Endothelial cell of umbilical vein (primary cell): Measurements from ENCODE around the gene GTF3C1. TPM values are rescaled to one million over a fixed set of nuclear protein-coding genes. Genes with fewer than 3 reads are reported as not detected.

Experiments used
- BruUV-seq: library from RNA; stranded (reverse); fragments of 400-500 nt; replicated peaks from 2 replicates; lab custom pipeline; 2021; lab: Mats Ljungman, UMichigan
- CTCF ChIA-PET: fragments of 300-600, 350-600 bp; sonication (Branson Sonifier 250); formaldehyde crosslinking; loops from one replicate; lab custom pipeline; 2021; ENCODE audit warnings: antibody characterized with exemption, inconsistent platforms; lab: Charles Lee
- POLR2A ChIA-PET: fragments of 300-600, 350-600 bp; sonication (Branson Sonifier 250); formaldehyde crosslinking; loops from one replicate; lab custom pipeline; 2021; ENCODE audit warnings: antibody characterized with exemption, inconsistent platforms; lab: Charles Lee
- DNase-seq: peaks from one replicate; pipeline ENCODE4 v3.0.0-alpha.2; 2011; ENCODE audit warnings: low read depth, low spot score
- FAIRE-seq: peaks from 2 replicates; lab custom pipeline; 2011; peaks lifted over from hg19 to GRCh38; lab: Jason Lieb, UNC
- H2AFZ ChIP-seq: 2 replicates; pipeline ENCODE4 v1.6.0; 2012; ENCODE audit warnings: low read depth, low read length, control low read depth, inconsistent platforms
- H3K27ac ChIP-seq: 2 replicates; pipeline ENCODE4 v1.5.1; 2011; ENCODE audit warnings: low read depth, mild to moderate bottlenecking, control low read depth, low read length, moderate library complexity; ENCODE audit not compliant: insufficient read depth
- H3K27me3 ChIP-seq, 2 experiments: 2 replicates each; pipeline versions ENCODE4 v1.6.0 to v1.6.1; 2011; ENCODE audit warnings: low read length in 2 of 2, mixed read lengths in 1 of 2; ENCODE audit not compliant: control insufficient read depth in 2 of 2, insufficient read depth in 2 of 2
- H3K36me3 ChIP-seq, 2 experiments: 2 replicates in 1 of 2; 3 replicates in 1 of 2; pipeline ENCODE4 v1.5.1; 2011; ENCODE audit warnings: low read length in 2 of 2, mild to moderate bottlenecking in 1 of 2, moderate library complexity in 1 of 2; ENCODE audit not compliant: control insufficient read depth in 2 of 2, insufficient read depth in 2 of 2; ENCODE audit errors: extremely low read depth in 1 of 2
- H3K4me1 ChIP-seq: 3 replicates; pipeline ENCODE4 v1.5.1; 2011; ENCODE audit warnings: mild to moderate bottlenecking, low read length; ENCODE audit not compliant: control insufficient read depth, insufficient read depth; ENCODE audit errors: extremely low read depth
- H3K4me2 ChIP-seq: 2 replicates; pipeline ENCODE4 v1.6.1; 2011; ENCODE audit warnings: low read length, control low read depth, mixed read lengths; ENCODE audit not compliant: insufficient read depth
- H3K4me3 ChIP-seq, 3 experiments: fragments of 200-600 bp in 1 of 3; sonication (generic), shearing (Covaris generic) in 1 of 3; replicated peaks in 1 of 3; 2 replicates each; pipeline ENCODE4 v1.5.1; 2011 to 2016; ENCODE audit warnings: control low read depth in 3 of 3, low read length in 3 of 3, mild to moderate bottlenecking in 2 of 3, inconsistent platforms in 1 of 3, low read depth in 1 of 3, moderate library complexity in 1 of 3; ENCODE audit not compliant: insufficient read depth in 1 of 3
- H3K79me2 ChIP-seq: 2 replicates; pipeline ENCODE4 v1.6.0; 2012; ENCODE audit warnings: low read length, inconsistent platforms; ENCODE audit not compliant: control insufficient read depth, insufficient read depth
- H3K9ac ChIP-seq: replicated peaks from 2 replicates; pipeline ENCODE3; 2011; ENCODE audit warnings: low read length, control low read depth; ENCODE audit not compliant: insufficient read depth; ENCODE audit errors: extremely low read depth
- H3K9me1 ChIP-seq: replicated peaks from 3 replicates; pipeline ENCODE4 v1.6.0; 2011; ENCODE audit warnings: mild to moderate bottlenecking, low read length; ENCODE audit not compliant: control insufficient read depth, insufficient read depth; ENCODE audit errors: extremely low read depth
- H3K9me3 ChIP-seq: replicated peaks from 2 replicates; pipeline ENCODE4 v1.5.1; 2012; ENCODE audit warnings: low read length, inconsistent platforms; ENCODE audit not compliant: control insufficient read depth, insufficient read depth
- H4K20me1 ChIP-seq: replicated peaks from 2 replicates; pipeline ENCODE3; 2011; ENCODE audit warnings: mild to moderate bottlenecking, low read length; ENCODE audit not compliant: control insufficient read depth, insufficient read depth; ENCODE audit errors: extremely low read depth
- EZH2 ChIP-seq: IDR thresholded peaks from 2 replicates; pipeline ENCODE4 v1.6.1; 2012; ENCODE audit warnings: borderline replicate concordance, low read depth, mild to moderate bottlenecking, moderate library complexity, low read length, inconsistent platforms; ENCODE audit not compliant: severe bottlenecking
- FOS ChIP-seq: IDR thresholded peaks from 2 replicates; pipeline ENCODE4 v1.6.1; 2011; ENCODE audit warnings: mild to moderate bottlenecking, low read length, moderate library complexity, borderline replicate concordance; ENCODE audit not compliant: insufficient read depth
- GATA2 ChIP-seq: IDR thresholded peaks from 2 replicates; pipeline ENCODE4 v1.7.0; 2011; ENCODE audit warnings: low read depth, mild to moderate bottlenecking, moderate library complexity, mixed read lengths, low read length; ENCODE audit not compliant: insufficient read length, insufficient read depth
- JUN ChIP-seq: IDR thresholded peaks from 2 replicates; pipeline ENCODE4 v1.6.1; 2011; ENCODE audit warnings: borderline replicate concordance, low read depth; ENCODE audit not compliant: insufficient read length, insufficient read depth
- MYC ChIP-seq: IDR thresholded peaks from one replicate; pipeline ENCODE4 v1.6.1; 2011; ENCODE audit warnings: mild to moderate bottlenecking, low read depth, low read length
- POLR2A ChIP-seq: IDR thresholded peaks from 2 replicates; pipeline ENCODE4 v1.6.1; 2012; ENCODE audit warnings: low read depth, mild to moderate bottlenecking, control low read depth, low read length
- POLR2AphosphoS5 ChIP-seq: IDR thresholded peaks from 2 replicates; pipeline ENCODE4 v1.6.1; 2012; ENCODE audit warnings: low read depth, mild to moderate bottlenecking, control low read depth, low read length, moderate library complexity; ENCODE audit not compliant: insufficient read depth
- dilution Hi-C: fragments of 300-500 bp; cut with MboI; formaldehyde crosslinking; loops from one replicate; pipeline ENCODE4 v1.15.0; 2019; ENCODE audit warnings: low sequenced_read_pairs; ENCODE audit not compliant: extremely low pct_ligation_motif_present
- intact Hi-C: fragments of 100-400 bp; cut with micrococcal nuclease; formaldehyde crosslinking; loops from one replicate; pipeline ENCODE4 v1.10.0; 2022
- polyA plus RNA-seq, 4 experiments: library from polyadenylated mRNA; depleted of rRNA in 3 of 4; stranded (reverse) in 3 of 4; unstranded in 1 of 4; fragments of >200 nt; gene quantifications; 2 replicates each; pipeline versions ENCODE4 v1.2.1 to v1.2.3, GENCODE V29; 2011 to 2012; ENCODE audit warnings: missing spikeins in 1 of 4
- total RNA-seq: library from RNA; stranded (reverse); gene quantifications from 2 replicates; pipeline ENCODE4 v1.2.3, GENCODE V29; 2021
- TF ChIP-seq, protein P1 (sequence below): IDR thresholded peaks from 2 replicates; pipeline ENCODE4 v1.6.1; 2011; ENCODE audit not compliant: insufficient read depth, insufficient read length
- TF ChIP-seq, protein P2 (sequence below), 2 donors: IDR thresholded peaks; 1 replicate in 1 of 2; 2 replicates in 1 of 2; pipeline ENCODE4 v1.5.1; 2011; ENCODE audit warnings: low read length in 2 of 2, mild to moderate bottlenecking in 2 of 2, moderate library complexity in 2 of 2, control low read depth in 1 of 2, inconsistent platforms in 1 of 2, low read depth in 1 of 2; ENCODE audit not compliant: insufficient read depth in 1 of 2; ENCODE audit errors: extremely low read depth in 1 of 2

GTF3C1 gene
- total and polyA plus RNA-seq, 2 donors (not counting 3 experiments of a cell fraction or from before 2014, with no cell fraction given) = 58.1 to 86.1 TPM

DNA sequence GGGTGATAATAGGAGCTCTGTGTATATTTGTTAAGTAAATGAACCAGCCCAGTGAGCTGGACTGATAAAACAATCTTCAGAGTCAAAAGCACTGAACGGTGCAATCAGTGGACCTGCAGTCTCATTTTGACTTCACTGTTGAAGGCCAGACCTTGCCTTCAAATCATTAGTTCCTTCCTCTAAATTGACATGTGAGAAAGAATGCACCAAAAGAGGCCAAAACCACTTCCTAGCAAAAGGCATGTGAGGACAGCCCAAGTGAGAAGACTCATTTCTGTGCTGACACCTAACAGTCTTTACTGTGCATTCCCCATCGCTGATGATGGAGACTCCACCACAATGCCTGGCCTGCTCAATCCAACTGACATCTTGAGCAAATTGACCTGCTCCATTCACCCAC lies 10.6 kb downstream of the GTF3C1 start:
- no peak overlapping the region for H2AFZ ChIP-seq
- H3K4me1 ChIP-seq = peaks cover 2% of the 10 kb centered on the region
- CTCF ChIA-PET = interaction anchor here (1.5 kb wide), 1 partner anchor 8 kb away, joined by 3 read pairs; no protein-coding TSS in a partner anchor
- H3K9ac ChIP-seq = no peak overlapping the region
- intact Hi-C loops (no loop called here), dilution Hi-C loops (no loop called here)
- H3K9me1 ChIP-seq = no peaks in the 10 kb centered on the region
- H3K9me3 ChIP-seq = no peaks in the 10 kb centered on the region
- no peak overlapping the region for H3K27ac ChIP-seq
- H3K4me3 ChIP-seq = no peak overlapping the region
- no peak for FAIRE-seq
- BruUV-seq = no TSS peak
- no peaks in the 10 kb centered on the region for H4K20me1 ChIP-seq
- peaks cover 21 to 37% of the 10 kb centered on the region in 2 experiments for H3K36me3 ChIP-seq
- DNase-seq = no peak
- TF ChIP-seq EZH2 (no peak), GATA2 (no peak), JUN (no peak), POLR2AphosphoS5 (no peak), POLR2A (no peak), FOS (no peak), MYC (no peak)
- TF ChIP-seq, protein P1, sequence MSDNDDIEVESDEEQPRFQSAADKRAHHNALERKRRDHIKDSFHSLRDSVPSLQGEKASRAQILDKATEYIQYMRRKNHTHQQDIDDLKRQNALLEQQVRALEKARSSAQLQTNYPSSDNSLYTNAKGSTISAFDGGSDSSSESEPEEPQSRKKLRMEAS = no peak
- TF ChIP-seq, protein P2, sequence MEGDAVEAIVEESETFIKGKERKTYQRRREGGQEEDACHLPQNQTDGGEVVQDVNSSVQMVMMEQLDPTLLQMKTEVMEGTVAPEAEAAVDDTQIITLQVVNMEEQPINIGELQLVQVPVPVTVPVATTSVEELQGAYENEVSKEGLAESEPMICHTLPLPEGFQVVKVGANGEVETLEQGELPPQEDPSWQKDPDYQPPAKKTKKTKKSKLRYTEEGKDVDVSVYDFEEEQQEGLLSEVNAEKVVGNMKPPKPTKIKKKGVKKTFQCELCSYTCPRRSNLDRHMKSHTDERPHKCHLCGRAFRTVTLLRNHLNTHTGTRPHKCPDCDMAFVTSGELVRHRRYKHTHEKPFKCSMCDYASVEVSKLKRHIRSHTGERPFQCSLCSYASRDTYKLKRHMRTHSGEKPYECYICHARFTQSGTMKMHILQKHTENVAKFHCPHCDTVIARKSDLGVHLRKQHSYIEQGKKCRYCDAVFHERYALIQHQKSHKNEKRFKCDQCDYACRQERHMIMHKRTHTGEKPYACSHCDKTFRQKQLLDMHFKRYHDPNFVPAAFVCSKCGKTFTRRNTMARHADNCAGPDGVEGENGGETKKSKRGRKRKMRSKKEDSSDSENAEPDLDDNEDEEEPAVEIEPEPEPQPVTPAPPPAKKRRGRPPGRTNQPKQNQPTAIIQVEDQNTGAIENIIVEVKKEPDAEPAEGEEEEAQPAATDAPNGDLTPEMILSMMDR (IDR thresholded peaks at IDR 0.05; ENCODE audit: extremely low read depth in 1 of 2, insufficient read depth in 1 of 2, low read depth in 1 of 2, low read length in 2 of 2) = no peak
- no peaks in the 10 kb centered on the region for H3K27me3 ChIP-seq
- no peak overlapping the region for H3K4me2 ChIP-seq
- POLR2A ChIA-PET = no interaction called here
- H3K79me2 ChIP-seq = no peaks in the 10 kb centered on the region
